Liver (tissue), 9 donors: ENCODE results near the gene TMEM123. TPM values are rescaled to one million over a fixed set of nuclear protein-coding genes. Genes with fewer than 3 reads are reported as not detected.

Source experiments
- DNase-seq: peaks from one replicate; pipeline ENCODE4 v3.0.0-alpha.2; 2017; ENCODE audit warnings: low spot score
- H3K27ac ChIP-seq, 2 donors: one replicate each; pipeline ENCODE4 v1.7.0; 2013; ENCODE audit warnings: inconsistent platforms in 2 of 2, low read length in 2 of 2, control low read depth in 1 of 2, low read depth in 1 of 2, mild to moderate bottlenecking in 1 of 2
- H3K27me3 ChIP-seq, 4 donors: one replicate each; pipeline versions ENCODE4 v1.6.1 to v1.7.0; 2013; ENCODE audit warnings: low read length in 3 of 4, inconsistent platforms in 1 of 4, mild to moderate bottlenecking in 1 of 4, moderate library complexity in 1 of 4; ENCODE audit not compliant: control insufficient read depth in 4 of 4, insufficient read depth in 4 of 4
- H3K36me3 ChIP-seq, 4 donors: one replicate each; pipeline versions ENCODE4 v1.6.1 to v1.7.0; 2013; ENCODE audit warnings: low read length in 3 of 4, mild to moderate bottlenecking in 3 of 4, low read depth in 1 of 4, moderate library complexity in 1 of 4; ENCODE audit not compliant: control insufficient read depth in 4 of 4, insufficient read depth in 3 of 4
- H3K4me1 ChIP-seq, 4 donors: one replicate each; pipeline versions ENCODE4 v1.6.1 to v1.7.0; 2013; ENCODE audit warnings: low read length in 3 of 4, mild to moderate bottlenecking in 3 of 4, moderate library complexity in 1 of 4; ENCODE audit not compliant: control insufficient read depth in 4 of 4, insufficient read depth in 4 of 4
- H3K4me3 ChIP-seq, 3 donors: one replicate each; pipeline versions ENCODE4 v1.6.1 to v1.7.0; 2013; ENCODE audit warnings: low read length in 3 of 3, control low read depth in 1 of 3, low read depth in 1 of 3, mild to moderate bottlenecking in 1 of 3
- H3K9ac ChIP-seq, 2 donors: one replicate each; pipeline ENCODE4 v1.7.0; 2013; ENCODE audit warnings: low read length in 2 of 2, mild to moderate bottlenecking in 2 of 2, moderate library complexity in 2 of 2, control low read depth in 1 of 2, low read depth in 1 of 2
- H3K9me3 ChIP-seq, 4 donors: one replicate each; pipeline versions ENCODE4 v1.6.1 to v1.7.0; 2013; ENCODE audit warnings: low read length in 3 of 4; ENCODE audit not compliant: control insufficient read depth in 4 of 4
- EGR1 ChIP-seq, 2 donors: IDR thresholded peaks; 2 replicates each; pipeline ENCODE4 v1.6.1; 2016 to 2018; ENCODE audit warnings: antibody characterized with exemption in 2 of 2, low read depth in 2 of 2
- FOXA1 ChIP-seq: IDR thresholded peaks from 2 replicates; pipeline ENCODE4 v1.6.1; 2016; ENCODE audit warnings: antibody characterized with exemption
- FOXA2 ChIP-seq: IDR thresholded peaks from 2 replicates; pipeline ENCODE4 v1.6.1; 2016; ENCODE audit warnings: antibody characterized with exemption
- GABPA ChIP-seq, 2 donors: IDR thresholded peaks in 1 of 2; conservative IDR thresholded peaks in 1 of 2; 2 replicates each; pipeline ENCODE4 v1.6.1; 2016; ENCODE audit warnings: antibody characterized with exemption in 2 of 2, mild to moderate bottlenecking in 1 of 2, moderate library complexity in 1 of 2
- HNF4A ChIP-seq, 2 donors: conservative IDR thresholded peaks; 2 replicates each; pipeline ENCODE4 v1.6.1; 2016; ENCODE audit warnings: antibody characterized with exemption in 2 of 2, mild to moderate bottlenecking in 2 of 2
- HNF4G ChIP-seq: IDR thresholded peaks from 2 replicates; pipeline ENCODE4 v1.6.1; 2016; ENCODE audit warnings: antibody characterized with exemption
- JUND ChIP-seq, 2 donors: IDR thresholded peaks; 2 replicates each; pipeline ENCODE4 v1.6.1; 2016; ENCODE audit warnings: antibody characterized with exemption in 2 of 2
- RAD21 ChIP-seq, 2 donors: IDR thresholded peaks; 2 replicates each; pipeline ENCODE4 v1.6.1; 2016; ENCODE audit warnings: antibody characterized with exemption in 2 of 2, mild to moderate bottlenecking in 2 of 2
- RXRA ChIP-seq, 2 donors: IDR thresholded peaks; 2 replicates each; pipeline ENCODE4 v1.6.1; 2017 to 2018; ENCODE audit warnings: antibody characterized with exemption in 2 of 2, mild to moderate bottlenecking in 1 of 2
- SP1 ChIP-seq: IDR thresholded peaks from 2 replicates; pipeline ENCODE4 v1.6.1; 2018; ENCODE audit warnings: antibody characterized with exemption, mild to moderate bottlenecking
- TAF1 ChIP-seq: conservative IDR thresholded peaks from 2 replicates; pipeline ENCODE4 v1.6.1; 2016; ENCODE audit warnings: antibody characterized with exemption, mild to moderate bottlenecking
- YY1 ChIP-seq: IDR thresholded peaks from 2 replicates; pipeline ENCODE4 v1.6.1; 2016; ENCODE audit warnings: antibody characterized with exemption, mild to moderate bottlenecking
- ZBTB33 ChIP-seq: IDR thresholded peaks from 2 replicates; pipeline ENCODE4 v1.6.1; 2016; ENCODE audit warnings: antibody characterized with exemption
- WGBS: extraction: QIAGEN DNeasy Blood & Tissue Kit; methylation state at CpG from one replicate; pipeline ENCODE4 v1.1.7; 2013; 5-methylcytosine and 5-hydroxymethylcytosine counted together
- polyA plus RNA-seq, 2 donors: library from polyadenylated mRNA; stranded (reverse) in 1 of 2; unstranded in 1 of 2; fragments of 200-250 nt in 1 of 2; fragments of >200 nt in 1 of 2; fragmentation: Nextera tagmentation in 1 of 2; extraction: Ambion mirVana in 1 of 2; gene quantifications; one replicate each; pipeline versions ENCODE4 v1.2.1 to v1.2.3, GENCODE V29; 2013 to 2015
- total RNA-seq, 2 donors: library from RNA; depleted of rRNA; stranded (reverse); fragments of >200 nt; gene quantifications; one replicate each; pipeline ENCODE4 v1.2.3, GENCODE V29; 2014
- TF ChIP-seq, protein P1 (sequence below): fragments of 150-350 bp; IDR thresholded peaks from 2 replicates; pipeline ENCODE4 v1.5.1; 2017; ENCODE audit warnings: improper control_type of control experiment, low read depth, low read length; ENCODE audit not compliant: missing input control
- TF ChIP-seq, protein P2 (sequence below): IDR thresholded peaks from 2 replicates; pipeline ENCODE4 v1.6.1; 2016; ENCODE audit warnings: antibody characterized with exemption, mild to moderate bottlenecking
- TF ChIP-seq, protein P3 (sequence below): IDR thresholded peaks from 2 replicates; pipeline ENCODE4 v1.6.1; 2016; ENCODE audit warnings: antibody characterized with exemption
- donor health status: healthy.
- donor health status: healthy.
- donor health status: healthy.
- donor health status: healthy.
- donor health status: healthy.

Gene TMEM123
- total and polyA plus RNA-seq, 4 donors: 101 to 140 (median 107) TPM

- peaks cover 0 to 5% (median 2%) of the 10 kb centered on the region in 4 donors for H3K36me3 ChIP-seq
- no peak for DNase-seq
- WGBS: 88% methylated on average over 18 of the region's 18 CpGs
- no peaks in the 10 kb centered on the region for H3K4me1 ChIP-seq
- no peaks in the 10 kb centered on the region for H3K27me3 ChIP-seq
- no peaks in the 10 kb centered on the region for H3K9me3 ChIP-seq
- H3K27ac ChIP-seq: no peak overlapping the region
- H3K9ac ChIP-seq: no peak overlapping the region
- H3K4me3 ChIP-seq: no peak overlapping the region
- TF ChIP-seq EGR1 (IDR thresholded peaks at IDR 0.05; ENCODE audit: low read depth in 2 of 2) (no peak), HNF4G (no peak), RXRA (IDR thresholded peaks at IDR 0.05) (no peak), GABPA (IDR thresholded peaks at IDR 0.05 in 1 of 2, conservative IDR thresholded peaks at IDR 0.05 in 1 of 2) (no peak), FOXA1 (no peak), SP1 (no peak), JUND (IDR thresholded peaks at IDR 0.05) (no peak), HNF4A (conservative IDR thresholded peaks at IDR 0.05) (no peak), FOXA2 (no peak), ZBTB33 (no peak), RAD21 (IDR thresholded peaks at IDR 0.05) (no peak), YY1 (no peak), TAF1 (no peak)
- TF ChIP-seq, protein P1, sequence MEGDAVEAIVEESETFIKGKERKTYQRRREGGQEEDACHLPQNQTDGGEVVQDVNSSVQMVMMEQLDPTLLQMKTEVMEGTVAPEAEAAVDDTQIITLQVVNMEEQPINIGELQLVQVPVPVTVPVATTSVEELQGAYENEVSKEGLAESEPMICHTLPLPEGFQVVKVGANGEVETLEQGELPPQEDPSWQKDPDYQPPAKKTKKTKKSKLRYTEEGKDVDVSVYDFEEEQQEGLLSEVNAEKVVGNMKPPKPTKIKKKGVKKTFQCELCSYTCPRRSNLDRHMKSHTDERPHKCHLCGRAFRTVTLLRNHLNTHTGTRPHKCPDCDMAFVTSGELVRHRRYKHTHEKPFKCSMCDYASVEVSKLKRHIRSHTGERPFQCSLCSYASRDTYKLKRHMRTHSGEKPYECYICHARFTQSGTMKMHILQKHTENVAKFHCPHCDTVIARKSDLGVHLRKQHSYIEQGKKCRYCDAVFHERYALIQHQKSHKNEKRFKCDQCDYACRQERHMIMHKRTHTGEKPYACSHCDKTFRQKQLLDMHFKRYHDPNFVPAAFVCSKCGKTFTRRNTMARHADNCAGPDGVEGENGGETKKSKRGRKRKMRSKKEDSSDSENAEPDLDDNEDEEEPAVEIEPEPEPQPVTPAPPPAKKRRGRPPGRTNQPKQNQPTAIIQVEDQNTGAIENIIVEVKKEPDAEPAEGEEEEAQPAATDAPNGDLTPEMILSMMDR: no peak
- TF ChIP-seq, protein P2, sequence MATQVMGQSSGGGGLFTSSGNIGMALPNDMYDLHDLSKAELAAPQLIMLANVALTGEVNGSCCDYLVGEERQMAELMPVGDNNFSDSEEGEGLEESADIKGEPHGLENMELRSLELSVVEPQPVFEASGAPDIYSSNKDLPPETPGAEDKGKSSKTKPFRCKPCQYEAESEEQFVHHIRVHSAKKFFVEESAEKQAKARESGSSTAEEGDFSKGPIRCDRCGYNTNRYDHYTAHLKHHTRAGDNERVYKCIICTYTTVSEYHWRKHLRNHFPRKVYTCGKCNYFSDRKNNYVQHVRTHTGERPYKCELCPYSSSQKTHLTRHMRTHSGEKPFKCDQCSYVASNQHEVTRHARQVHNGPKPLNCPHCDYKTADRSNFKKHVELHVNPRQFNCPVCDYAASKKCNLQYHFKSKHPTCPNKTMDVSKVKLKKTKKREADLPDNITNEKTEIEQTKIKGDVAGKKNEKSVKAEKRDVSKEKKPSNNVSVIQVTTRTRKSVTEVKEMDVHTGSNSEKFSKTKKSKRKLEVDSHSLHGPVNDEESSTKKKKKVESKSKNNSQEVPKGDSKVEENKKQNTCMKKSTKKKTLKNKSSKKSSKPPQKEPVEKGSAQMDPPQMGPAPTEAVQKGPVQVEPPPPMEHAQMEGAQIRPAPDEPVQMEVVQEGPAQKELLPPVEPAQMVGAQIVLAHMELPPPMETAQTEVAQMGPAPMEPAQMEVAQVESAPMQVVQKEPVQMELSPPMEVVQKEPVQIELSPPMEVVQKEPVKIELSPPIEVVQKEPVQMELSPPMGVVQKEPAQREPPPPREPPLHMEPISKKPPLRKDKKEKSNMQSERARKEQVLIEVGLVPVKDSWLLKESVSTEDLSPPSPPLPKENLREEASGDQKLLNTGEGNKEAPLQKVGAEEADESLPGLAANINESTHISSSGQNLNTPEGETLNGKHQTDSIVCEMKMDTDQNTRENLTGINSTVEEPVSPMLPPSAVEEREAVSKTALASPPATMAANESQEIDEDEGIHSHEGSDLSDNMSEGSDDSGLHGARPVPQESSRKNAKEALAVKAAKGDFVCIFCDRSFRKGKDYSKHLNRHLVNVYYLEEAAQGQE: no peak
- TF ChIP-seq, protein P3, sequence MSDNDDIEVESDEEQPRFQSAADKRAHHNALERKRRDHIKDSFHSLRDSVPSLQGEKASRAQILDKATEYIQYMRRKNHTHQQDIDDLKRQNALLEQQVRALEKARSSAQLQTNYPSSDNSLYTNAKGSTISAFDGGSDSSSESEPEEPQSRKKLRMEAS: no peak
Observed at GRCh38 chr11:102438311-102439062, 14.1 kb downstream of the TMEM123 start.
